Body of pancreas (tissue), 4 donors: ENCODE data around the gene SPX. TPM values are rescaled to one million over a fixed set of nuclear protein-coding genes. Genes with fewer than 3 reads are reported as not detected.
A peak's percentile ranks its signal among the peaks of the same experiment; 100 is the strongest.

Experiments
- ATAC-seq: fragments of 150-250 bp; one replicate; pipeline ENCODE4 v1.9.1; 2016
- DNase-seq, 4 donors: peaks; one replicate each; pipeline ENCODE4 v3.0.0-alpha.2; 2019
- H3K27ac ChIP-seq, 4 donors: fragments of 200-600 bp; sonication (generic); 1 replicate in 3 of 4; 2 replicates in 1 of 4; pipeline versions ENCODE4 v1.5.1 to v1.6.1; 2016 to 2019; ENCODE audit warnings: mild to moderate bottlenecking in 1 of 4, mixed read lengths in 1 of 4, moderate library complexity in 1 of 4
- H3K27me3 ChIP-seq, 2 donors: fragments of 200-600 bp; sonication (generic); one replicate each; pipeline ENCODE4 v1.6.0; 2016; ENCODE audit warnings: mild to moderate bottlenecking in 1 of 2
- H3K36me3 ChIP-seq, 2 donors: fragments of 200-600 bp; sonication (generic); replicated peaks in 1 of 2; 2 replicates each; pipeline ENCODE4 v1.5.1; 2016; ENCODE audit warnings: low read depth in 2 of 2; ENCODE audit not compliant: insufficient read depth in 1 of 2
- H3K4me1 ChIP-seq: fragments of 200-600 bp; sonication (generic); one replicate; pipeline ENCODE4 v1.6.0; 2016
- H3K4me3 ChIP-seq, 2 donors: fragments of 200-600 bp; sonication (generic); 1 replicate in 1 of 2; 2 replicates in 1 of 2; pipeline ENCODE4 v1.5.1; 2016 to 2019
- H3K9me3 ChIP-seq, 3 donors: fragments of 200-600 bp; sonication (generic); 1 replicate in 2 of 3; 2 replicates in 1 of 3; pipeline ENCODE4 v1.5.1; 2016
- POLR2A ChIP-seq, 3 donors: fragments of 450-650 bp; IDR thresholded peaks; one replicate each; pipeline ENCODE4 v1.6.1; 2016; ENCODE audit warnings: antibody characterized with exemption in 3 of 3, mild to moderate bottlenecking in 2 of 3
- WGBS, 2 donors: methylation state at CpG; one replicate each; pipeline ENCODE4 v1.1.5; 2017; 5-methylcytosine and 5-hydroxymethylcytosine counted together
- intact Hi-C: fragments of 100-400 bp; cut with DNase I; formaldehyde crosslinking; loops from one replicate; pipeline ENCODE4 v1.15.1; 2023
- total RNA-seq, 2 donors: library from RNA; depleted of rRNA; stranded (reverse); fragments of >200 nt; gene quantifications; one replicate each; pipeline ENCODE4 v1.1.0, GENCODE V29; 2016
- TF ChIP-seq, protein P1 (sequence below), 7 experiments: fragments of 450-650 bp in 4 of 7; fragments of 200-600 bp in 3 of 7; sonication (generic) in 3 of 7; IDR thresholded peaks; one replicate each; pipeline ENCODE4 v1.5.1; 2016 to 2019; ENCODE audit warnings: antibody characterized with exemption in 7 of 7

SPX gene
- total RNA-seq, 2 donors from 2014 or later = 18.5 to 49.5 TPM

GRCh38 chr12:21566223-21566906 lies 40.3 kb downstream of the SPX start:
- TF ChIP-seq POLR2A (IDR thresholded peaks at IDR 0.05) = no peak
- TF ChIP-seq, protein P1, sequence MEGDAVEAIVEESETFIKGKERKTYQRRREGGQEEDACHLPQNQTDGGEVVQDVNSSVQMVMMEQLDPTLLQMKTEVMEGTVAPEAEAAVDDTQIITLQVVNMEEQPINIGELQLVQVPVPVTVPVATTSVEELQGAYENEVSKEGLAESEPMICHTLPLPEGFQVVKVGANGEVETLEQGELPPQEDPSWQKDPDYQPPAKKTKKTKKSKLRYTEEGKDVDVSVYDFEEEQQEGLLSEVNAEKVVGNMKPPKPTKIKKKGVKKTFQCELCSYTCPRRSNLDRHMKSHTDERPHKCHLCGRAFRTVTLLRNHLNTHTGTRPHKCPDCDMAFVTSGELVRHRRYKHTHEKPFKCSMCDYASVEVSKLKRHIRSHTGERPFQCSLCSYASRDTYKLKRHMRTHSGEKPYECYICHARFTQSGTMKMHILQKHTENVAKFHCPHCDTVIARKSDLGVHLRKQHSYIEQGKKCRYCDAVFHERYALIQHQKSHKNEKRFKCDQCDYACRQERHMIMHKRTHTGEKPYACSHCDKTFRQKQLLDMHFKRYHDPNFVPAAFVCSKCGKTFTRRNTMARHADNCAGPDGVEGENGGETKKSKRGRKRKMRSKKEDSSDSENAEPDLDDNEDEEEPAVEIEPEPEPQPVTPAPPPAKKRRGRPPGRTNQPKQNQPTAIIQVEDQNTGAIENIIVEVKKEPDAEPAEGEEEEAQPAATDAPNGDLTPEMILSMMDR (IDR thresholded peaks at IDR 0.05) = no peak
- intact Hi-C loops = no loop called here

GRCh38 chr12:21566907-21567394 lies 40.9 kb downstream of the SPX start:
- WGBS, 2 donors = 87 to 90% methylated on average over 3 of the region's 3 CpGs
- no peaks in the 10 kb centered on the region for H3K36me3 ChIP-seq
- no peak for DNase-seq
- H3K27me3 ChIP-seq = no peaks in the 10 kb centered on the region
- H3K4me3 ChIP-seq = no peak overlapping the region
- H3K9me3 ChIP-seq = no peaks in the 10 kb centered on the region
- H3K27ac ChIP-seq = no peak overlapping the region
- intact Hi-C loops = no loop called here
- ATAC-seq = no peak
- H3K4me1 ChIP-seq = peaks cover 22% of the 10 kb centered on the region
- TF ChIP-seq, protein P1 (IDR thresholded peaks at IDR 0.05) = no peak

More at GRCh38 chr12:21566223-21566906, 40.3 kb downstream of the SPX start:
- H3K36me3 ChIP-seq = no peaks in the 10 kb centered on the region
- H3K27me3 ChIP-seq = no peaks in the 10 kb centered on the region
- DNase-seq = peak in 1 of 4 donors; percentile 17
- H3K4me3 ChIP-seq = no peak overlapping the region
- H3K9me3 ChIP-seq = no peaks in the 10 kb centered on the region
- H3K4me1 ChIP-seq = peaks cover 22% of the 10 kb centered on the region
- peak; percentile 68 for ATAC-seq
- 64 to 69% methylated on average over 5 of the region's 5 CpGs for WGBS, 2 donors
- H3K27ac ChIP-seq = no peak overlapping the region

GRCh38 chr12:21568115-21568514 lies 42.0 kb downstream of the SPX start:
- Histone ChIP-seq H3K36me3 (no peaks in the 10 kb centered on the region), H3K4me1 (peaks cover 16% of the 10 kb centered on the region), H3K27ac (no peak overlapping the region), H3K4me3 (no peak overlapping the region), H3K9me3 (no peaks in the 10 kb centered on the region), H3K27me3 (no peaks in the 10 kb centered on the region)
- no peak for DNase-seq
- TF ChIP-seq, protein P1 (IDR thresholded peaks at IDR 0.05) = no peak
- no peak for TF ChIP-seq POLR2A (IDR thresholded peaks at IDR 0.05)
- ATAC-seq = no peak
- WGBS, 2 donors = 79 to 86% methylated on average over 4 of the region's 4 CpGs
- intact Hi-C loops = no loop called here

DNA sequence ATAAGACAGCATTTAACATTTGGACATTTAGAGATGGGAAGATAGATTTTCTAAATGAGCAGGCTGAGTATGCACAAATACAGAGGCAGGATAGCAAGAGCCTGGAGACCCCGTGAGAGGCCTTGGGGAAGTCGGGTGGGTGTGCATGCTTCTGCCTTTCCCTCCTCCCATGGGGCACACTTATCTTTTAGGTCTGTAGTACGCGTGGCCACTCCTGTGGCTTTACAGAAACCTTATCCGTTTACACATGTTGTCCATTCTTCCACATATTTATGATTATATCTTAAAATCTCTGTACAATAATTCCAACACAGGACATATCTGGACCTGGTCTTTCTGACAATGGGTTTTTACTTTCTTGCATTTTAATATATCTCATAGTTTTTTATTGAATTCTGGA lies 45.0 kb downstream of the SPX start:
- ATAC-seq (no peak), DNase-seq (no peak)
- no peak overlapping the region for H3K27ac ChIP-seq
- intact Hi-C loops = no loop called here
- H3K4me3 ChIP-seq = no peak overlapping the region
- H3K9me3 ChIP-seq = no peaks in the 10 kb centered on the region
- no peak for TF ChIP-seq POLR2A (IDR thresholded peaks at IDR 0.05)
- TF ChIP-seq, protein P1 (IDR thresholded peaks at IDR 0.05) = no peak
- H3K27me3 ChIP-seq = no peaks in the 10 kb centered on the region
- WGBS, 2 donors = 59 to 82% methylated on average over 5 of the region's 5 CpGs
- H3K36me3 ChIP-seq = no peaks in the 10 kb centered on the region
- H3K4me1 ChIP-seq = peaks cover 7% of the 10 kb centered on the region
